Uterus (tissue), 4 donors: ENCODE data around the gene MYPOP. TPM values are rescaled to one million over a fixed set of nuclear protein-coding genes. Genes with fewer than 3 reads are reported as not detected.

Experiments used
- DNase-seq, 2 donors: peaks; one replicate each; pipeline ENCODE4 v3.0.0-alpha.2; 2019 to 2020
- H3K27ac ChIP-seq, 2 donors: fragments of 200-600 bp; sonication (generic); 1 replicate in 1 of 2; 2 replicates in 1 of 2; pipeline ENCODE4 v1.5.1; 2016 to 2018
- H3K27me3 ChIP-seq, 2 donors: fragments of 200-600 bp; sonication (generic); one replicate each; pipeline ENCODE4 v1.5.1; 2018 to 2019; ENCODE audit warnings: control low read depth in 1 of 2
- H3K36me3 ChIP-seq, 2 donors: fragments of 200-600 bp; sonication (generic); one replicate each; pipeline ENCODE4 v1.5.1; 2019; ENCODE audit warnings: control low read depth in 1 of 2
- H3K4me1 ChIP-seq, 2 donors: fragments of 200-600 bp; sonication (generic); one replicate each; pipeline ENCODE4 v1.5.1; 2018 to 2019; ENCODE audit warnings: control low read depth in 1 of 2
- H3K4me3 ChIP-seq, 2 donors: fragments of 200-600 bp; sonication (generic); 1 replicate in 1 of 2; 2 replicates in 1 of 2; pipeline ENCODE4 v1.5.1; 2018 to 2019; ENCODE audit warnings: mild to moderate bottlenecking in 1 of 2
- H3K9me3 ChIP-seq, 2 donors: fragments of 200-600 bp; sonication (generic); one replicate each; pipeline ENCODE4 v1.5.1; 2019; ENCODE audit warnings: control low read depth in 1 of 2
- POLR2A ChIP-seq, 2 donors: fragments of 450-650 bp; IDR thresholded peaks; one replicate each; pipeline ENCODE4 v1.6.1; 2016; ENCODE audit warnings: antibody characterized with exemption in 2 of 2, mild to moderate bottlenecking in 1 of 2, moderate library complexity in 1 of 2
- intact Hi-C: fragments of 100-400 bp; cut with DNase I; formaldehyde crosslinking; loops from one replicate; pipeline ENCODE4 v1.15.1; 2023; ENCODE audit warnings: low total_unique reads
- total RNA-seq, 4 donors: library from RNA; depleted of rRNA in 3 of 4; stranded (reverse); fragments of >200 nt in 3 of 4; gene quantifications; one replicate each; pipeline versions ENCODE4 v1.1.0 to v1.2.4, GENCODE V29; 2014 to 2023
- TF ChIP-seq, protein P1 (sequence below), 4 experiments: fragments of 200-600 bp in 2 of 4; fragments of 450-650 bp in 2 of 4; sonication (generic) in 2 of 4; IDR thresholded peaks; one replicate each; pipeline ENCODE4 v1.5.1; 2016 to 2019; ENCODE audit warnings: antibody characterized with exemption in 4 of 4, mild to moderate bottlenecking in 2 of 4, moderate library complexity in 1 of 4
- donor health status: DM: yes; HTN: yes; CAD: no.

MYPOP gene
- total RNA-seq, 4 donors from 2014 or later, result 0.62 to 13.2 (median 2.8) TPM

DNA sequence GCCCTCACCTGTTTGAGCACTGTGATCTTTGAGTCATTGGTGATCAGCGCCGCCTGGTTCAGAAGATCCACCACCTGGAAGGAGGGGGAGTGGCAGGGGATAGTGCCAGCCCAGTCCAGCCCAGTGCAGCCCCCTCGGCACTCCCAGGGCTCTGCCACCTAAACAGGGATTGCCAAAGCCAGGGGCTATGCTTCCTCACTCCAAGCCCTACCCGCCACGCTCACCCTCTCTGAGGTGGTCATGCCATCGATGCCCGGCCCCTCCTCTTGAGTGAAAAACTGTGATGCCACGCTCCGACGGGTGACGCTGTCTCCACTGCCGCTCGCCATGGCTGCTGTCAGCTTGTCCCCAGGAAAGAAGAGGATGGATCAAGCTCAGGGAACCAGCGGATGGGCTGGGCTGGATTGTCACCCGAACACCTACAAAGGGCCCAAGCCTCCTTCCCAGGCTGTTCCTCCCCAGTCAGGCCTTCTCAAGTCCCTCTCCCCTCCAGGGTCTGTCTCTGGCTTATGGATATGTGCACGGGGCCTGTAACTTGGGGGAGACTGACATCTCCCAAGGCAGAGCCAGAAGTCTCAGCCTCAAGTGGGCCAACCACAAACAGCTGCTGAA is 48.1 kb downstream of the MYPOP start:
- Histone ChIP-seq H3K36me3 (no peaks in the 10 kb centered on the region), H3K4me1 (no peaks in the 10 kb centered on the region), H3K27me3 (no peaks in the 10 kb centered on the region), H3K27ac (no peak overlapping the region), H3K9me3 (no peaks in the 10 kb centered on the region), H3K4me3 (no peak overlapping the region)
- TF ChIP-seq POLR2A (IDR thresholded peaks at IDR 0.05), result no peak
- TF ChIP-seq, protein P1, sequence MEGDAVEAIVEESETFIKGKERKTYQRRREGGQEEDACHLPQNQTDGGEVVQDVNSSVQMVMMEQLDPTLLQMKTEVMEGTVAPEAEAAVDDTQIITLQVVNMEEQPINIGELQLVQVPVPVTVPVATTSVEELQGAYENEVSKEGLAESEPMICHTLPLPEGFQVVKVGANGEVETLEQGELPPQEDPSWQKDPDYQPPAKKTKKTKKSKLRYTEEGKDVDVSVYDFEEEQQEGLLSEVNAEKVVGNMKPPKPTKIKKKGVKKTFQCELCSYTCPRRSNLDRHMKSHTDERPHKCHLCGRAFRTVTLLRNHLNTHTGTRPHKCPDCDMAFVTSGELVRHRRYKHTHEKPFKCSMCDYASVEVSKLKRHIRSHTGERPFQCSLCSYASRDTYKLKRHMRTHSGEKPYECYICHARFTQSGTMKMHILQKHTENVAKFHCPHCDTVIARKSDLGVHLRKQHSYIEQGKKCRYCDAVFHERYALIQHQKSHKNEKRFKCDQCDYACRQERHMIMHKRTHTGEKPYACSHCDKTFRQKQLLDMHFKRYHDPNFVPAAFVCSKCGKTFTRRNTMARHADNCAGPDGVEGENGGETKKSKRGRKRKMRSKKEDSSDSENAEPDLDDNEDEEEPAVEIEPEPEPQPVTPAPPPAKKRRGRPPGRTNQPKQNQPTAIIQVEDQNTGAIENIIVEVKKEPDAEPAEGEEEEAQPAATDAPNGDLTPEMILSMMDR (IDR thresholded peaks at IDR 0.05), result no peak
- intact Hi-C loops, result no loop called here
- DNase-seq, result no peak

DNA sequence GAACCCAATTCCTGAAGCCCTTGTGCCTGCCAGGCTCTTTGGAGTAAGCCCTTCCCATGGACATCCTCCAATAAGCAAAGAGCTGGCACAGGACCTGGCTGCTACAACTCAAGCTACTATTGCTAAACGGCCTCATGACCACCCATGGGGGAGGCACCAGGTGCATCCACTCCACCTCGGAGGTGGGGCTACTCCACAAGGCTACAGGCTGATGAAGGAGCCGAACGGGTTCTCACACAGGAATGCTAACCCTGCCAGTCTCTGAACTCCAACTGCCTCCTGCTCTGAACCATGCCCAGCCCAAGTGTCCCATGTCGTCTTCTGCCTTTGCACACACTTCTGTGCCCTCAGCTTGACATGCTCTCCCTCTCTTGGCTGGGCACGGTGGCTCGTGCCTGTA is 49.4 kb downstream of the MYPOP start:
- TF ChIP-seq POLR2A (IDR thresholded peaks at IDR 0.05), result no peak
- TF ChIP-seq, protein P1 (IDR thresholded peaks at IDR 0.05), result no peak
- Histone ChIP-seq H3K4me1 (no peaks in the 10 kb centered on the region), H3K36me3 (no peaks in the 10 kb centered on the region), H3K27me3 (no peaks in the 10 kb centered on the region), H3K27ac (no peak overlapping the region), H3K4me3 (no peak overlapping the region), H3K9me3 (no peaks in the 10 kb centered on the region)
- no peak for DNase-seq
- intact Hi-C loops, result no loop called here

- H3K4me3 ChIP-seq, result no peak overlapping the region
- no peaks in the 10 kb centered on the region for H3K36me3 ChIP-seq
- intact Hi-C loops, result no loop called here
- DNase-seq, result no peak
- TF ChIP-seq POLR2A (IDR thresholded peaks at IDR 0.05), result no peak
- TF ChIP-seq, protein P1 (IDR thresholded peaks at IDR 0.05), result no peak
- no peaks in the 10 kb centered on the region for H3K4me1 ChIP-seq
- no peak overlapping the region for H3K27ac ChIP-seq
- no peaks in the 10 kb centered on the region for H3K9me3 ChIP-seq
- no peaks in the 10 kb centered on the region for H3K27me3 ChIP-seq
These were observed 50.2 kb downstream of the MYPOP start for GRCh38 chr19:45852145-45852750.

DNA sequence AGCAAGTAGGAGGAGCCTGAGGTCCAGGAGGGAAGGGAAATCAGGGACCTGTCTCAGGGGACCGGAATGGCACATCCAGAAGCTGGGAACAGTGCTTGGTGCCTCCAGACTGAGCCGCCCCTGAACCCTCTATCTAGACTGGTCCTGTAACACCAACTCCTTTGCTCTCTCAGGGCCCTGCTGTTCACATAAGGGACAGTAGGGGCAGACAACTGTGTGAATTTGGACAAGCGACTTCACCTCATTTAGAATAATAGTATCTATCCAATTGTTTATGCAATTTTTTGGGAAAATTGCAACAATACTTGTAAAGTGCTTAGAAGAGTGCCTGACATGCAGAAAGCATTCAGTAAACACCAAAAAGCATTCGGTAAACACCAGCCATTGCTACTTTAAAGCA is 53.5 kb downstream of the MYPOP start:
- no peaks in the 10 kb centered on the region for H3K36me3 ChIP-seq
- no peak for DNase-seq
- no peak overlapping the region for H3K27ac ChIP-seq
- no peak overlapping the region for H3K4me3 ChIP-seq
- H3K27me3 ChIP-seq, result no peaks in the 10 kb centered on the region
- no peaks in the 10 kb centered on the region for H3K4me1 ChIP-seq
- intact Hi-C loops, result no loop called here
- TF ChIP-seq, protein P1 (IDR thresholded peaks at IDR 0.05), result no peak
- H3K9me3 ChIP-seq, result no peaks in the 10 kb centered on the region

DNA sequence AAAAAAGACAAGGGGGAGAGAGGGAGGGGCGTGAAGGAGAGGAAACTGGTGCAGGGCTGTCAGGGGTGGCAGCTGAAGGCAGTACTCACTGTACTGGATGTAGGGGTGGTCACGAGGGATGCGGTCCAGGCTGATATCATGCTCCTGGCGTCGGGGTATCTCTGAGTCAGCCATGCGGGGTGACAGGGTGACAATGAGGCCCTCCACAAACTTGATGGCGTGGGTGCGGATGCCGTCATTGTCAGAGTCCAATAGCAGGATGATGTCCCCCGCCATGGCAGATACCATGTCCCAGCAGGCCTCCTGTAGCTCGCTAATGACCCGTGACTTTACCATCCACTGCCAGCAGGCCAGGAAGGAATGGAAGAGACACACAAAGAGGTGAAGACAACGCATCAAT is 54.8 kb downstream of the MYPOP start:
- H3K36me3 ChIP-seq, result no peaks in the 10 kb centered on the region
- no peaks in the 10 kb centered on the region for H3K9me3 ChIP-seq
- TF ChIP-seq POLR2A (IDR thresholded peaks at IDR 0.05), result no peak
- TF ChIP-seq, protein P1 (IDR thresholded peaks at IDR 0.05), result no peak
- intact Hi-C loops, result no loop called here
- H3K4me1 ChIP-seq, result no peaks in the 10 kb centered on the region
- H3K4me3 ChIP-seq, result no peak overlapping the region
- H3K27me3 ChIP-seq, result no peaks in the 10 kb centered on the region
- no peak for DNase-seq
- no peak overlapping the region for H3K27ac ChIP-seq
